A673 (cell line): ENCODE results near the gene ROR2.

Experiments used
- EZH2 ChIP-seq: fragments of 200-600 bp; sonication (generic); IDR thresholded peaks from 2 replicates; pipeline ENCODE4 v1.6.1; 2017; ENCODE audit warnings: borderline replicate concordance, low read depth, mild to moderate bottlenecking, mixed read lengths, antibody characterized with exemption, low read length; ENCODE audit not compliant: poor library complexity, severe bottlenecking
- TF ChIP-seq, protein P1 (sequence below): fragments of 300-800, 200-600 bp; sonication (generic); conservative IDR thresholded peaks from 2 replicates; pipeline ENCODE4 v1.5.1; 2017; ENCODE audit warnings: low read depth, mild to moderate bottlenecking, antibody characterized with exemption, low read length, moderate library complexity, mixed read lengths

GRCh38 chr9:91781116-91781515 is 168.9 kb downstream of the ROR2 start:
- TF ChIP-seq, protein P1, sequence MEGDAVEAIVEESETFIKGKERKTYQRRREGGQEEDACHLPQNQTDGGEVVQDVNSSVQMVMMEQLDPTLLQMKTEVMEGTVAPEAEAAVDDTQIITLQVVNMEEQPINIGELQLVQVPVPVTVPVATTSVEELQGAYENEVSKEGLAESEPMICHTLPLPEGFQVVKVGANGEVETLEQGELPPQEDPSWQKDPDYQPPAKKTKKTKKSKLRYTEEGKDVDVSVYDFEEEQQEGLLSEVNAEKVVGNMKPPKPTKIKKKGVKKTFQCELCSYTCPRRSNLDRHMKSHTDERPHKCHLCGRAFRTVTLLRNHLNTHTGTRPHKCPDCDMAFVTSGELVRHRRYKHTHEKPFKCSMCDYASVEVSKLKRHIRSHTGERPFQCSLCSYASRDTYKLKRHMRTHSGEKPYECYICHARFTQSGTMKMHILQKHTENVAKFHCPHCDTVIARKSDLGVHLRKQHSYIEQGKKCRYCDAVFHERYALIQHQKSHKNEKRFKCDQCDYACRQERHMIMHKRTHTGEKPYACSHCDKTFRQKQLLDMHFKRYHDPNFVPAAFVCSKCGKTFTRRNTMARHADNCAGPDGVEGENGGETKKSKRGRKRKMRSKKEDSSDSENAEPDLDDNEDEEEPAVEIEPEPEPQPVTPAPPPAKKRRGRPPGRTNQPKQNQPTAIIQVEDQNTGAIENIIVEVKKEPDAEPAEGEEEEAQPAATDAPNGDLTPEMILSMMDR: no peak
- no peak for TF ChIP-seq EZH2
